ENCODE measurements around the gene SNRK.

GRCh38 chr3:43370293-43370980 lies 84.1 kb downstream of the SNRK start:
- TF ChIP-seq CTCF (IDR thresholded peaks at IDR 0.05; ENCODE audit: borderline replicate concordance, extremely low read depth, low read length, poor library complexity, severe bottlenecking) (no peak), EZH2 (IDR thresholded peaks at IDR 0.05; ENCODE audit: borderline replicate concordance, low read depth, low read length, severe bottlenecking) (no peak)

Measured in DND-41 (cell line).